ENCODE measurements around the gene KCNB1. TPM values are rescaled to one million over a fixed set of nuclear protein-coding genes. Genes with fewer than 3 reads are reported as not detected.

The KCNB1 gene
- total RNA-seq, 2 experiments from 2014 or later, result not detected

DNA sequence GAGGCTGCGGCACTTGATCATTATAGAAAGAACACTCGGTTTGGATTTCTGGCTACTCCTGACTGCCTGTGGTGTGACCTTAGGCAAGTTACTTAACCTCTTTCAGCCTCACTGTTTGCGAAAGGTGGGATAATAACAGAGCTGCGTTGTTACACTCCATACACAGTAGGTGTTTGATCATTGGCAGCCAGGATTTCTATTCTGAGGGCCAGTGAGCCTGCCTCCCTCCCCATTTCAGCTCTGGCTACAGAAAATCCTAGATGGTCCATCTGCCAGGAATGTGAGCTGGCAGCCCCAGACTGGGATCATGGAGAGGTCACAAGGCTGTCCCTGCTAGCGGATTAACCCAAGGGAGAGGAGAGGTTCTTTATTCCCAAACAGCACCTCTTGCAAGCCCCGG, 2.7 kb downstream of the KCNB1 start:
- H3K27ac Mint-ChIP-seq, result no peak overlapping the region
- CTCF ChIA-PET, result no interaction called here
- POLR2A ChIA-PET, result no interaction called here
- no peak for DNase-seq
- H3K27me3 Mint-ChIP-seq (ENCODE audit: low read depth), result peaks cover 29% of the 10 kb centered on the region
- H3K4me3 Mint-ChIP-seq, result no peak overlapping the region
- no peaks in the 10 kb centered on the region for H3K9me3 Mint-ChIP-seq (ENCODE audit: insufficient read depth)
- peaks cover 3% of the 10 kb centered on the region for H3K4me1 Mint-ChIP-seq (ENCODE audit: low read depth)
- no peaks in the 10 kb centered on the region for H3K36me3 Mint-ChIP-seq (ENCODE audit: low read depth)
- ATAC-seq, result no peak

DNA sequence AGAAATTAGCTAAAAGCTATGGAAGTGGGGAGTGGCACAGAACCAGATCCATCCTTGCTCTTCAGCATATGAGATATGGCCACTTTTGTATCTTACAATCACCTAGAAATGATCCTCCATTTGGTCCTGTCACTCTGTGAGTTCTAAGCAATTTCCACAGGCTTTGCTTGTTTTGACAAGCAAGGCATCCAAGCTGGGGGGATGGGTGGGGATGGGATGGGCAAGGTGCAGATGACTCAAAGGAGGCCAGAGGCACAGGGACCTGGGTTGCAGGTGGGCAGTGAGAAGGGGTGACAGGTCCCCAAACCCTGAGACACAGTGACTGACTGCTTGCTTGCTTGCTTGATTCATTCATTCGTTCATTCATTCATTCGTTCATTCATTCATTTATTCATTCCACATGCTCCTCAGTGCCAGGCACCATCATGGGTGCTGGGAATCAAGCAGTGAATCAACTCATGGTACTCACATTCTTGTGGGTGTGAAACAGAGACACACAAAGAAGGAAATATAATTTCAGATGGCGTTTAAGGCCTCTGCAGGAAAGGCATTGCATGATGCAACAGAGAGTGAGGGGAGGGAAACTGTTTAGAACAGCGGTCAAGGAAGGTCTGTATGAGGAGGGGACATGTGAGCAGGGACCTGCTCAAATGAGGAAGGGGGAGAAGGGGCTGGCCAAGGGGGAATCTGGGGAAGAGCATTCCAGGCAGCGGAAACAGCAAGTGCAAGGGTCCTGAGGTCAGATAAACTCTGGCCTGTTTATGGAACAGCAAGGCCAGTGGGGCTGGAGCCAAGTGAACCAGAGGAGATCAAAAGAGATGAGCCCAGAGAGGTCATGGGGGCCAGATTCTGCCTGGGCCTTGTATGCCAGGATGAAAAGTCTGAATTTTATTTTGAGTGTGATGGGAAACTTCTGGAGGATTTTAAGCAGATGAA, 3.4 kb downstream of the KCNB1 start:
- POLR2A ChIA-PET, result no interaction called here
- Mint-ChIP-seq H3K9me3 (ENCODE audit: insufficient read depth) (no peaks in the 10 kb centered on the region), H3K4me1 (ENCODE audit: low read depth) (no peaks in the 10 kb centered on the region), H3K27me3 (ENCODE audit: low read depth) (peaks cover 24% of the 10 kb centered on the region), H3K4me3 (no peak overlapping the region), H3K27ac (no peak overlapping the region), H3K36me3 (ENCODE audit: low read depth) (no peaks in the 10 kb centered on the region)
- ATAC-seq (no peak), DNase-seq (no peak)
- CTCF ChIA-PET, result interaction anchor here (1.3 kb wide), 1 partner anchor 56 kb away, joined by 4 read pairs; no protein-coding TSS in a partner anchor

DNA sequence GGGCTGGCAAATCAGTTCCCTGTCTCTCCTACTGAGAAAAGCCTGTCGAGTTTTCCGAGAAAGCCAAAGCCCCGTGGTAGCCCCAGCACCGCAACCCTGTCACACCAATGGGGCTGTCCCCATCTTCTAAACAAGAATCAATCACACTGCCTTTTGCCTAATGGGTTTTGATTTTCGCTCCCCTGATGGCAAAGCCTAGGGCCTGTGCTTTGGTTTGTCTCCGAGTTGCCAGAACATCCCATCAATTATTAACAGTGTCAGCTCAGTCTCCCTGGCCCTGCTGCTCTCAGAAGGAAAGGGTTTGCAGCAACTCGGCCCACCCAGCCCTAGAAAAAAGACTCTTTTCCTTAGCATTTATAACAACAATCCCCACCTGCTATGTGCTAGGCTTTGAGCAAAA, 4.2 kb downstream of the KCNB1 start:
- Mint-ChIP-seq H3K9me3 (ENCODE audit: insufficient read depth) (no peaks in the 10 kb centered on the region), H3K27me3 (ENCODE audit: low read depth) (peaks cover 24% of the 10 kb centered on the region), H3K27ac (no peak overlapping the region), H3K36me3 (ENCODE audit: low read depth) (no peaks in the 10 kb centered on the region), H3K4me3 (no peak overlapping the region), H3K4me1 (ENCODE audit: low read depth) (no peaks in the 10 kb centered on the region)
- DNase-seq (no peak), ATAC-seq (no peak)
- ChIA-PET CTCF (interaction anchor here (1.3 kb wide), 1 partner anchor 56 kb away, joined by 4 read pairs; no protein-coding TSS in a partner anchor), POLR2A (no interaction called here)

DNA sequence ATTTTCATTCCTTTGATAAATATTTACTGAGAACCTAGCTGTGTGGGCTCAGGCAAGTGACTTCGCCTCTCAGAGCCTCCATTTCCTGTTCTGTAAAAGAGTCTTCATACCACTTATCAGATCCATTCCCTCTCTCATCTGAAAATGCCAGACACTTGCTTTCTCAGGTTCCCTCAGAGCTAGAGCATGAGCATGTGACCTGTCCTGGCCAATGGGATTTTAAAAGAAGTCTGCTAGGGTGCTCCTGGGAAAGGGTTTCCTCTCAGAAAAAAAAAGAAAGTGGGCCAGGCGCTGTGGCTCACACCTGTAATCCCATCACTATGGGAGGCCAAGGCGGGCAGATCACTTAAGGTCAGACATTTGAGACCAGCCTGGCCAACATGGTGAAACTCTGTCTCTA, 5.3 kb downstream of the KCNB1 start:
- no peaks in the 10 kb centered on the region for H3K36me3 Mint-ChIP-seq (ENCODE audit: low read depth)
- no peaks in the 10 kb centered on the region for H3K4me1 Mint-ChIP-seq (ENCODE audit: low read depth)
- DNase-seq (no peak), ATAC-seq (no peak)
- no peak overlapping the region for H3K4me3 Mint-ChIP-seq
- H3K27ac Mint-ChIP-seq, result no peak overlapping the region
- ChIA-PET POLR2A (no interaction called here), CTCF (interaction anchor here (1.3 kb wide), 1 partner anchor 58 kb away, joined by 4 read pairs; no protein-coding TSS in a partner anchor)
- no peaks in the 10 kb centered on the region for H3K9me3 Mint-ChIP-seq (ENCODE audit: insufficient read depth)
- peaks cover 27% of the 10 kb centered on the region for H3K27me3 Mint-ChIP-seq (ENCODE audit: low read depth)

DNA sequence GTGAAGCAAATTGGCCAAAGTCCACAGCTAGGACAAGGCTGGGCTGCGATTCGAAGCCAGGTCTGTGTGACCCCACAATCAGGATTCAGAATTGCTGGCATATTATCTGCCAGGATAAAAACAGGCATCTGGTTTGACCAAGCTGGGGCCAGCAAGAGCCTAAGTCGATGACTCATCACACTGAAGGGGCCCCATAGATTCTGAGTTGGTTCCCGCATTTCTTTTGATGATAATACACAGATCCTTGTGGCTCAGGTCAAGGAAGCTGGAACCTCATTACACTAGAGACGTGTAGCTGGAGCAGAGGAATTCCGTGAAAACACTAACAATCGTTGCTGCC, 6.5 kb downstream of the KCNB1 start:
- POLR2A ChIA-PET, result no interaction called here

DNA sequence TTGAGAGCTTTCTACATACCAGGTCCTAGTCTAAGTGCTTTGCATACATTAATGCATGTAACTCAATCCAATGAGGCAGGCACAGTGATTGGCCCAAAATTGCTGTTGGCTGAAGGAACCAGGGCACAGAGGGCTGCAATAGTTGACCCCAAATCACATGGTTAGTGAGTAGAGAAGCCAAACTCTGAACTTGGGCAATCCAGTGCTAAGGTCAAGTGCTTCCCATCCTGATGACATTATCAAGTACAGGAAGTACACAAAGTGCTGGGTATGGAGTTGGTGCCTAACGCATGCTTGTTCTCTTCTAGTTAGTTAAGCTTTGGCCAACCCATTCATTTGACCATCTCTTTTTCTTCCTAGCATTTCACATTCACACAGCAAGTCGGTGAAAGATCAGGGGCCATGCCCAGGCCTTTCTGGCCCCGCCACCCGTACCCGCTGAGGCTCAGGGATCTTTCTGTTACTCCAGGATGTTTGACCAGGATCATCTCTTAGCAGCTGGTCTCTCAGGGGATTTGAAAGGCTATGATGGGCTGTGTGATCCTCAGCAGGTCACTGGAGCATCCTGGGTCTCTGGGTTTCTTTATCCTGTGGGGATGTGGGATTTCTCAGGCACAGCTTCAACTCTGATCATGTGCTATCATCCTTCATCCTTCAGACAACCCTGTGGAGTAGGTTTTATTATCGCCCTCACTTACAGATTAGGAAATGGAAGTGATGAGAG, 7.0 kb downstream of the KCNB1 start:
- DNase-seq (no peak), ATAC-seq (no peak)
- H3K27ac Mint-ChIP-seq, result no peak overlapping the region
- no peaks in the 10 kb centered on the region for H3K9me3 Mint-ChIP-seq (ENCODE audit: insufficient read depth)
- H3K4me1 Mint-ChIP-seq (ENCODE audit: low read depth), result no peaks in the 10 kb centered on the region
- no peaks in the 10 kb centered on the region for H3K36me3 Mint-ChIP-seq (ENCODE audit: low read depth)
- H3K27me3 Mint-ChIP-seq (ENCODE audit: low read depth), result peaks cover 30% of the 10 kb centered on the region
- H3K4me3 Mint-ChIP-seq, result no peak overlapping the region
- POLR2A ChIA-PET, result interaction anchor here (1.1 kb wide), 1 partner anchor 53 kb away, joined by 3 read pairs; no protein-coding TSS in a partner anchor
- CTCF ChIA-PET, result interaction anchor here (0.7 to 1.0 kb wide), 2 partner anchors 9 to 133 kb away, joined by 3 to 4 read pairs; no protein-coding TSS in a partner anchor

More for the DNA sequence above, 6.5 kb downstream of the KCNB1 start:
- DNase-seq, result no peak
- H3K9me3 Mint-ChIP-seq (ENCODE audit: insufficient read depth), result no peaks in the 10 kb centered on the region
- H3K36me3 Mint-ChIP-seq (ENCODE audit: low read depth), result no peaks in the 10 kb centered on the region
- no peak overlapping the region for H3K4me3 Mint-ChIP-seq
- CTCF ChIA-PET, result no interaction called here
- no peak overlapping the region for H3K27ac Mint-ChIP-seq
- H3K4me1 Mint-ChIP-seq (ENCODE audit: low read depth), result no peaks in the 10 kb centered on the region
- peaks cover 29% of the 10 kb centered on the region for H3K27me3 Mint-ChIP-seq (ENCODE audit: low read depth)
- no peak for ATAC-seq

DNA sequence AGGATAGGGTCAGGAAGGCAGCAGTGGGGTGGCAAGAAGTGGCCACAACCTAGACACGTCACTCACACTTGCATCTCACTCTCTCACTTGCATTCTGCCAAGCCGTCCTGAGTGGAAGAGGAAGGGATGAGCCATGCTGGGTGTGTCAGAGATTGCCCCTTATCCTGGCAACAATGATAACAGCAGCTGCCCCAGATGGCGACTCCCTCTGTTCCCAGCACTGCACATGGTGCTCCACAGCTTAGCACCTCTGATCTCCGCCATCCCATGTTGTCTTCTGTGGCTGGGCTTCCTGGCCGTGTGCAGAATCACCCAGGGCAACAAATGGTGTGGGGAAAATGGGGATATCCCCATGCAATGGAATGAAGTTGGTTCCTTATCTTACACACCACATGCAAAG, 11.1 kb downstream of the KCNB1 start:
- no peak for ATAC-seq
- DNase-seq, result no peak
- H3K9me3 Mint-ChIP-seq (ENCODE audit: insufficient read depth), result no peaks in the 10 kb centered on the region
- CTCF ChIA-PET, result no interaction called here
- H3K4me1 Mint-ChIP-seq (ENCODE audit: low read depth), result no peaks in the 10 kb centered on the region
- H3K27me3 Mint-ChIP-seq (ENCODE audit: low read depth), result peaks cover 22% of the 10 kb centered on the region
- no peaks in the 10 kb centered on the region for H3K36me3 Mint-ChIP-seq (ENCODE audit: low read depth)
- no peak overlapping the region for H3K27ac Mint-ChIP-seq
- H3K4me3 Mint-ChIP-seq, result no peak overlapping the region
- POLR2A ChIA-PET, result no interaction called here

DNA sequence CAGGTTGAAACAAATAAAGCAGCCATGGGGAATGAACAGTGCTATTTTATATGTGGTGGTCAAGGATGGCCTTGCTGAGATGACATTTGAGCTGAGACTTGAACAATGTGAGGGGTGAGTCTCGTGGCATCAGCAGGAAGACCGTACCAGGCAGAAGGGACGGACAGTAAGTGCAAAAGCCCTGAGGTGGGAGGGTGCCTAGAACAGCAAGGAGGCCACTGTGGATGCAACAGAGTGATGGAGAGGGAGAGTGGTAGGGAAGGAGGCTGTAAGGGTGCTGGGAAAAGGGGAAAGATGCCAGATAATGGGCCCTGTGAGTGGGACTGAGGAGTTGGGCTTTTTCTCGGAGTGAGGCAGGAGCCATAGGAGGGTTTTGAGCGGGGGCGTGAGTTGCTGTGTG, 11.5 kb downstream of the KCNB1 start:
- Mint-ChIP-seq H3K9me3 (ENCODE audit: insufficient read depth) (no peaks in the 10 kb centered on the region), H3K36me3 (ENCODE audit: low read depth) (no peaks in the 10 kb centered on the region), H3K27ac (no peak overlapping the region), H3K4me1 (ENCODE audit: low read depth) (no peaks in the 10 kb centered on the region), H3K4me3 (no peak overlapping the region), H3K27me3 (ENCODE audit: low read depth) (peaks cover 22% of the 10 kb centered on the region)
- DNase-seq (no peak), ATAC-seq (no peak)
- POLR2A ChIA-PET, result no interaction called here
- CTCF ChIA-PET, result no interaction called here

DNA sequence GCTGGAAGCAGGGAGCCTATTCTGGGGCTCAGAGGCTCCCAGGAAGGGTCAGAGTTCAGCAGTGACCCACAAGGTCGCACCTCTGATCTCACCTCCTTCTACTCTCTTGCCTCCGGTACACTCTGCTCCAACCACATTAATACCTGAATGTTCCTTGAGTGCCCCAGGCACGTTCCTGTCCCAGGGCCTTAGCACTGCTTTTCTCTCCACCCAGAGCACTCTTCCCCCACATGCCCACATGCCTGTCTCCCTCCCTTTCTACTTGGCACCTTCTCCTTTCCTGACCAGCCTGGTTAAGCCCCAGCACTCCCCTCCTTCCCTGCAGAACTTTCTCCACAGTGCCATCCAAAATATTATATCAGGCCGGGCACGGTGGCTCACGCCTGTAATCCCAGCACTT, 13.4 kb downstream of the KCNB1 start:
- Mint-ChIP-seq H3K9me3 (ENCODE audit: insufficient read depth) (no peaks in the 10 kb centered on the region), H3K27ac (no peak overlapping the region), H3K36me3 (ENCODE audit: low read depth) (no peaks in the 10 kb centered on the region), H3K27me3 (ENCODE audit: low read depth) (peaks cover 12% of the 10 kb centered on the region), H3K4me3 (no peak overlapping the region), H3K4me1 (ENCODE audit: low read depth) (no peaks in the 10 kb centered on the region)
- ChIA-PET POLR2A (no interaction called here), CTCF (no interaction called here)
- DNase-seq (no peak), ATAC-seq (no peak)

DNA sequence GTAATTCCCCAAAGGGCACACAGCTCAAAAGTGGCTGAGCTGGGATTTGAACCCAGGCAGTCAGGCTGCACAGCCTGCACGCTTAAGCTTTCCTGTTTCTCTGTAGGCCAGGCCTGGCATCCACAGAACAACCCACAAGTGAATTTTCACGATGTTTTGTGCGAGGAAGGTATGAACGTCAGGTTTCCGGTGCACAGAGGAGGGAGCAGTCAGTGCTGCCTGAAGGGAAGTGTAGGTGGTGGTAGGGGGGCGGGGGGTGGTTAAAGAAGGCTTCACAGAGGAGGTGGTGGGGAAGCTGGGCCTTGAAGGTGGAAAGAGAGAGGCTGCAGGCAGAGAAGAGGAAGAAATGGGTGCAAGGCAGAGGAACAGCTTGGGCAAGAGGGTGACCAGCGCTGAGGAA, 14.1 kb downstream of the KCNB1 start:
- no peaks in the 10 kb centered on the region for H3K36me3 Mint-ChIP-seq (ENCODE audit: low read depth)
- H3K27me3 Mint-ChIP-seq (ENCODE audit: low read depth), result peaks cover 12% of the 10 kb centered on the region
- H3K9me3 Mint-ChIP-seq (ENCODE audit: insufficient read depth), result no peaks in the 10 kb centered on the region
- H3K27ac Mint-ChIP-seq, result no peak overlapping the region
- H3K4me3 Mint-ChIP-seq, result no peak overlapping the region
- ChIA-PET CTCF (no interaction called here), POLR2A (no interaction called here)
- DNase-seq (no peak), ATAC-seq (no peak)
- H3K4me1 Mint-ChIP-seq (ENCODE audit: low read depth), result no peaks in the 10 kb centered on the region

DNA sequence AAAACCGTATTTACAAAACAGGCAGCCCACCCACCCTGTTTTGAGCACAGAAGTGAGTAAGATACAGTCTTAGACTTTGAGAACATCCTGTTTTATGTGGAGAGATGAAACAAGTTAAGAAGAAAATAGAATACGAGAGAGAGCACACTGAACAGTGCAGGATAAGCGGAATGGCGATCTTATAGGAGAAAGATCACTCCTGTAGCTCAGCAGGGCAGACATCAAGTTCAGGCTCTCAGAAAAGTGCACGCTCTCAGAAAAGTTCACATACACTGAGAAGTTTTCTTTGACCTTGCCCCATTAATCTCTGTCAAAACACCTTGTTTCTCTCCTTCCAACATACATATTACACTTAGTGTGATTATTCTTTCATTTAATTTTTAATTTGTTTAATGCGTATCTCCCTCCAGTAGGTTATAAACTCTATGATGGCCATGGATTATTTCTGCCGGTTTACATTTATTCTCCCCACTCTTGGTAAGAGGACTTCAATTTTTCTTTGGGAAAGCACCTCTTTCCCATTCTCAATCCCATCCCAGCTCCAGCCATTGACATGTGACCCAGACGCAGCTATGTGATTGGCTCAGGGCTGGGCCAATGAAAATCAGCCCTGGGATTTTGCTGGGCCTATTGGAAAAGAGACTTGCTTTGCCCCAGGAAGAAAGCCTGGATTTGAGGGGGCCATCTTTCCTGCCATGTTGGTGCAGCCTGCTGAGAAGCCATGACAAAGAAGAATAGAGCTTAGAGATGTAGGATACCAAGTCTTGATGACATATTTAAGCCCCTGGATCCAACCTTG, 16.2 kb downstream of the KCNB1 start:
- no peak overlapping the region for H3K4me3 Mint-ChIP-seq
- POLR2A ChIA-PET, result no interaction called here
- no peaks in the 10 kb centered on the region for H3K9me3 Mint-ChIP-seq (ENCODE audit: insufficient read depth)
- CTCF ChIA-PET, result interaction anchor here (1.3 kb wide), 1 partner anchor 68 kb away, joined by 3 read pairs; no protein-coding TSS in a partner anchor
- H3K36me3 Mint-ChIP-seq (ENCODE audit: low read depth), result no peaks in the 10 kb centered on the region
- H3K4me1 Mint-ChIP-seq (ENCODE audit: low read depth), result no peaks in the 10 kb centered on the region
- ATAC-seq, result no peak
- peaks cover 16% of the 10 kb centered on the region for H3K27me3 Mint-ChIP-seq (ENCODE audit: low read depth)
- DNase-seq, result no peak
- no peak overlapping the region for H3K27ac Mint-ChIP-seq

DNA sequence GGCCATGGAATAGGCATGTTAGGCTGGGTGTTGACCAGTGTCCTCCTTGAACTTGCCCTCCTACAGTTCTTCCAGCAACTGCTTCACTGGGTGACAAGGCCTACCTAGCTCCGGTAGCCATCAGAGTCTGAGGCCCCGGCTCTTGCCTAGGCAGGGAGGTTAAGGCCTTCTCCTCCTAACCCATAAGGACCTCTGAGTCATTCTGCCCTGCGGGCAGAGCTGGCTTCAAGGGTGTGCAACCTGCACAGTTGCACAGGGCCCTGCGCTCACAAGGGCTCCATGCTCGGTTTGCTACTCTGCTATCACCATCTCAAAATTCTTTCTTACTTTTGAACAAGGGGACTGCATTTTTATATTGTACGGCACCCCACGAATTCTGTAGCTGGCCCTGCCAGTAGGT, 17.9 kb downstream of the KCNB1 start:
- H3K4me3 Mint-ChIP-seq, result no peak overlapping the region
- CTCF ChIA-PET, result no interaction called here
- POLR2A ChIA-PET, result no interaction called here
- H3K27ac Mint-ChIP-seq, result no peak overlapping the region
- H3K4me1 Mint-ChIP-seq (ENCODE audit: low read depth), result no peaks in the 10 kb centered on the region
- no peaks in the 10 kb centered on the region for H3K36me3 Mint-ChIP-seq (ENCODE audit: low read depth)
- H3K27me3 Mint-ChIP-seq (ENCODE audit: low read depth), result peaks cover 14% of the 10 kb centered on the region
- ATAC-seq (no peak), DNase-seq (no peak)
- no peaks in the 10 kb centered on the region for H3K9me3 Mint-ChIP-seq (ENCODE audit: insufficient read depth)

All from activated CD8-positive, alpha-beta T cell treated with anti-CD3 and anti-CD28 coated beads, Interleukin-2, amount 10 ng/mL, durations not matched to agents 7 days and 5 days (primary cell).